NCI-H748 (cell line): ENCODE measurements around the gene ZFP62.

Source experiments
- DNase-seq: peaks from one replicate; lab custom pipeline; 2025; ENCODE audit not compliant: unreplicated experiment; lab: John Stamatoyannopoulos, UW

The ZFP62 gene

GRCh38 chr5:180811623-180812124, 49.4 kb downstream of the ZFP62 start:
- DNase-seq: no peak

DNA sequence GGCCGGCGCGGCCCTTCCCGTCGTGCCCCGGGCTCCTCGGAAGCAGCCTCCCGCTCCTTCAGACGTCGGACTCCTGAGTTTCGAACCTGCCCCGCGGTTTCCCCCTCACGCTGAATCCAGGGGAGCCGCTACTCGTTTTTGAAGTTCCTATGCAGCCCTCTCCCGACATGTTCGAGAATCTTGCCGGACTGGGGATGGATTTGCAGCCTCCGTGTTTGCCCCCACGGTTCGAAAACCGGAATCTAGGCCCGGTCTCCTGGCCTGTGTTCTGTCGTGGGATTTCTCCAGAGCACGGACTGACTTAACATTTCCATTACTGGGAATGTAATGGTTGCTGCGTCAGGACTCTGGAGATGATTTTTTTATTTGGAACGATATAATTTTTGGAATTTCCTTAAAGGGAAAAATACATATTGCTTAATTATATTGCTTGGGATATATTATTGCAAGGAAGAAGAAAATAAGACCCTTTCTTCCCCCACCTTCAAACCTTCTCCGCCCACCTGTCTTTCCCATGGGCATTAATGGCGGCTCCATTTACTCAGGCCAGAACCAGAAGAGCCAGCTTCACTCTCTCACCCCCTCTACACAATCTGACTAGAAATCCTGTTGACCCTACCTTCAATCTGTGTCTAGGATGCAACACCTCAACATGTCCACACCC, 50.0 kb downstream of the ZFP62 start:
- no peak for DNase-seq

- DNase-seq: peak; percentile 92
These were observed 50.7 kb downstream of the ZFP62 start for GRCh38 chr5:180810210-180810958.

GRCh38 chr5:180809403-180810209, 51.5 kb downstream of the ZFP62 start:
- peak; percentile 85 for DNase-seq

GRCh38 chr5:180808461-180809000, 52.5 kb downstream of the ZFP62 start:
- peak; percentile 14 for DNase-seq

GRCh38 chr5:180807654-180808414, 53.2 kb downstream of the ZFP62 start:
- no peak for DNase-seq

- no peak for DNase-seq
These were observed 54.0 kb downstream of the ZFP62 start for GRCh38 chr5:180807046-180807445.

GRCh38 chr5:180806351-180807011, 54.6 kb downstream of the ZFP62 start:
- DNase-seq: no peak

GRCh38 chr5:180804129-180804618, 56.9 kb downstream of the ZFP62 start:
- DNase-seq: no peak

DNA sequence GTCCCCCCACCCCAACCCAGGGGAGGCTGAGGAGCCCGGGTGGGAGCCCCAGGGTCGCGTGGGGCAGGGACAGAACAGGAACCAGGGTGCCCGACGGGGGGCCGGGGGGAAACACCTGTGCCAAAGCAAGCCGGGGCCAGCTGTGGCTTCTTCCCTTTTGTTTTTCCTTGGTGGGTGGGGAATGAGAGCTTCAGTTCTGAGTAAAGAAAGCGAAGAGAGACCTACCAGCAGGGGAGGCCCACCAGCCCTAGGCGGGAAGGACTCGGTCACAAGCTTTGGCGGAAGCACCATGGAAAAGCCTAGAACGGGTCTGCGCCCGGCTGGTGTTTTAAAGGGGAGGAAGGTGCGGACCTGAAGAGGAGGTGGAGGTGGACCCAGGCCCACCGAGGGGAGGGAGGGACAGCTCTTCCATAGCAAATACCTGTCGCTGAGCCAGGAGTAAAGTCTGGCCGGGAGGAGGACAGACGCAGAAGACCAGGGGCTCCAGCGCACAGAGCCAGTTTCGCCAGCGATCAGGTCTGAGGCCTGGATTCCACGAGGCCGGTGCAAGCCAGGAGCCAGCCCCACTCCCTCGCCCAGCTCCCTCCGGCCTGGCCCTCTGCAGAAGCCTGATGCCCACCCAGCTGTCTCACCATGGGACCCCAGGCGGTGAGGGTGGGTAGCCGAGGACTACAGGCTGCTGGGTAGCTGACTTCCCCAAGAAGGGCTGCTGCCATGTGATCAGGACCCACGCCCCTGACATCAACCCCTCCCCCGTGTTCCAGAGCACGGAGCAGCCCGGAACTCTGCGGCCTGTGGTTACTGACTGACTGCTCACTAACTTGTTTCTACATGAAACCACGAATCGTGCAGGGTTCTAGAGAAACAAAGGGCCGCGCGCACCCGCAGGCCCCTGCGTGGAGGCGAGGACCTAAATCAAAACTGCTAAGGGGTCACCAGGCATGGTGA, 57.6 kb downstream of the ZFP62 start:
- DNase-seq: peak; percentile 40

- DNase-seq: peak; percentile 72
These were observed 58.5 kb downstream of the ZFP62 start, which contains the start of gene MGAT1 for GRCh38 chr5:180802325-180803180. Gene MGAT1, minus strand, starts transcription at chr5:180802806. Its CDS starts 9,835 bp downstream, at chr5:180792971.

DNA sequence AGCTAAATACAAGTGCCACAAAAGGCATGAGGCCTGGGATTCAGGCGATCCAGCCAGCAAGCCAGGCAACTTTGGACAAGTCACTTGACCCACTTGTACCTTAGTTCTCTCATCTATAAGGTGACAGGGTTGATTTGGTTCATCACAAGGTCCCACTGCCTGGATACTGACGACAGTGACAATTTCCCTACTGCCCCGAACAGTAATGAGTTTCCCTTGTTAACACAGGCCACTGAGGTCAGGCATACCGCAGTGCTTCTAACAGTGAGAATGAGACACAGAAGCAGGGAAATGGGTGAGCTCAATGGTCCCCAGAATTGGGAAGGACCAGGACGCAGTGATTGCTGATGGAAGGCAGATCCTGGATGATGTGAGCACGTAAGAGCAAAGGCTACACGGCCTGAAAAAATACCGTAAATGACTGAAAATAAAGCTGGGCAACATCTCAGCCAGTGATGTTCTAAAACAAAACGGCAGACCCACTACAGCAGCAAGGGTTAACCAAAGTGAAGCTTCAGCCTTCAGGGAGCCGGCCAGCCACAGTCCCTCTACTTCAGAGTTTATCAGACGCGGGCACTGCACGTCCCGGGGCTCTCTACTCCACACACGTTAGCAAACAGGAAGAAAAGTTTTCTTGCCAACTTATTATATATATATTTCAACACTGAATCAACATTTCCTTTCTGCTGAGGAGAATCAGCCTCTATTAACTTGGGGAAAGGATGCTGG, 59.3 kb downstream of the ZFP62 start:
- no peak for DNase-seq

DNA sequence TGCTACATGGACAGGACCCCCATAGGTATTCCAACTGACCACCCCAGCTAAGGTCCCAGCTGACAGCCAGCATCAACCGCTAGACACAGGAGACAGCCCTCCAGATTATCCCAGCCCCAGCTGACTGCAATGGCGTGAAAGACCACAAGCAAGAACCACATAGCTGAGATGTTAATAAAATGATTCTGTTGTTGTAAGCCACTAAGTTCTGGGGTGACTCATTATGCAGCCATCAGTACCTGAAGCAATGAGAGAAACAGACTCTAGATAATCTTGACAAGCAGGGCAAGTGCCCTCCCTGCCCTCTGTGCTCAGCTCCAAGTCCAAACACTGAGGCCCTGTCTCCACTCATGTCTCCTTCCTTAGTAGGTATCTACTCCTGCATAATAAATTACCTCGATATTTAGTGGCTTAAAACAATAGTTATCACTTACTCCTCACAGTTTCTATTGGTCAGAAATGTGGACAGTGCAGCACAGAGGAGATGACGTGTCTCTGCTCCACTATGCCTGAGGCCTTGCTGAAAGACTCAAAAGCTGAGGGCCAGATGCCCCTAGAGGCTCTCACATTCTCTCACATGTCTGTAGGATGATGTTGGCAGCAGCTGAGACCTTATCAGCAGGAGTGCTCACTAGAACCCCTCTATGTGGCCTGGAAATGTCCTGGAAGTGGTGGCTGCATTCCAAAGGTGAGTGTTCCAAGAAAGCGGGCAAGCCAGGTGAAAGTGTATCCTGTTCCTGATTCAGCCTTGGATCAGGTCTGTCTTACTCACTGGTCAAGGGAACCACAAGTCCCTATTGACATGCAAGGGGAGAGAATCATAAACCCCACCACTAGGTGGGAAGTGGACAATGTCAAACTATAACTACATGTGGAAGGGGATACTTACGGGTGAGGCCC, 60.9 kb downstream of the ZFP62 start:
- DNase-seq: no peak

- peak; percentile 50 for DNase-seq
These were observed 61.9 kb downstream of the ZFP62 start for GRCh38 chr5:180799194-180799593.

GRCh38 chr5:180798193-180798592, 62.9 kb downstream of the ZFP62 start:
- DNase-seq: no peak
